GM06990 (cell line): Measurements from ENCODE around the gene OPN4.

ENCODE experiments used
- DNase-seq: peaks from one replicate; pipeline ENCODE4 v3.0.0-alpha.2; 2011; ENCODE audit not compliant: insufficient read length; ENCODE audit errors: extremely low read depth
- H3K27me3 ChIP-seq: replicated peaks from 2 replicates; pipeline ENCODE4 v1.6.0; 2011; ENCODE audit warnings: low read length; ENCODE audit not compliant: control insufficient read depth, insufficient read depth
- H3K36me3 ChIP-seq: 2 replicates; pipeline ENCODE4 v1.5.1; 2011; ENCODE audit warnings: low read length; ENCODE audit not compliant: control insufficient read depth, insufficient read depth
- H3K4me3 ChIP-seq: replicated peaks from 2 replicates; pipeline ENCODE4 v1.5.1; 2011; ENCODE audit warnings: low read depth, mild to moderate bottlenecking, control low read depth, low read length
- TF ChIP-seq, protein P1 (sequence below): IDR thresholded peaks from 2 replicates; pipeline ENCODE4 v1.5.1; 2011; ENCODE audit warnings: low read length, control low read depth, mild to moderate bottlenecking, inconsistent platforms; ENCODE audit not compliant: insufficient read depth, poor library complexity, severe bottlenecking

Gene OPN4

GRCh38 chr10:86671985-86672710, 17.8 kb downstream of the OPN4 start:
- TF ChIP-seq, protein P1, sequence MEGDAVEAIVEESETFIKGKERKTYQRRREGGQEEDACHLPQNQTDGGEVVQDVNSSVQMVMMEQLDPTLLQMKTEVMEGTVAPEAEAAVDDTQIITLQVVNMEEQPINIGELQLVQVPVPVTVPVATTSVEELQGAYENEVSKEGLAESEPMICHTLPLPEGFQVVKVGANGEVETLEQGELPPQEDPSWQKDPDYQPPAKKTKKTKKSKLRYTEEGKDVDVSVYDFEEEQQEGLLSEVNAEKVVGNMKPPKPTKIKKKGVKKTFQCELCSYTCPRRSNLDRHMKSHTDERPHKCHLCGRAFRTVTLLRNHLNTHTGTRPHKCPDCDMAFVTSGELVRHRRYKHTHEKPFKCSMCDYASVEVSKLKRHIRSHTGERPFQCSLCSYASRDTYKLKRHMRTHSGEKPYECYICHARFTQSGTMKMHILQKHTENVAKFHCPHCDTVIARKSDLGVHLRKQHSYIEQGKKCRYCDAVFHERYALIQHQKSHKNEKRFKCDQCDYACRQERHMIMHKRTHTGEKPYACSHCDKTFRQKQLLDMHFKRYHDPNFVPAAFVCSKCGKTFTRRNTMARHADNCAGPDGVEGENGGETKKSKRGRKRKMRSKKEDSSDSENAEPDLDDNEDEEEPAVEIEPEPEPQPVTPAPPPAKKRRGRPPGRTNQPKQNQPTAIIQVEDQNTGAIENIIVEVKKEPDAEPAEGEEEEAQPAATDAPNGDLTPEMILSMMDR: no peak
- Histone ChIP-seq H3K27me3 (peaks cover 1% of the 10 kb centered on the region; the same call in 1 of the 2 replicates), H3K4me3 (no peak overlapping the region), H3K36me3 (no peaks in the 10 kb centered on the region)
- DNase-seq: no peak

DNA sequence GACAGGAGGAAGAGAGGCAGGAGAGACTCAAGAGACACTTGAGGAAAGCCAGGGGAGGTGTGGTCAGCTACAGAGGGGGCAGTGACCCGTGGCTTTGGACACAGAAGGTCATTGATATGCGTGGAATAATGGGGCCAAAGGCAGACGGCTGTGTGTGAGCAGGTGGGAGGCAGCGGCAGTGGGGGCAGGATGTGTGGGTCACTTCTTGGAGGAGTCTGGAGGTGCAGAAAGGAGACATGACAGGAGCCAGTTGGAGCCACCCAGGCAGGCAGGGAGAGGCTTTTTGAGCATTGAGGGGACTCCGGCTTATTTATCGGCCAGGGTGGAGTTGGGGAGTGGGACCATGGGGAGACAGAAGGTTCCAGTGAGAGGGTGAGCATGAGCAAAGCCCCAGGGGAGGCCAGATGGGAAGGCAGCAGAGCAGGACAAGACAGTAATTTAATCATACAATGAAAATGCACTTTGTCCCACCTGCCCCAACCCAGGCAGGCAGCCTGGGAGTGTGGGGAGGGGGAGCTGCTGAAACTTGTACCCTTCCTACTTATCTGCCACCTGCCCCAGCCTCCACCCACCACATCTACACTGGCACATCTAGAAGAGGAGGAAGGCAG, 19.0 kb downstream of the OPN4 start:
- Histone ChIP-seq H3K36me3 (no peaks in the 10 kb centered on the region), H3K4me3 (no peak overlapping the region), H3K27me3 (peaks cover 1% of the 10 kb centered on the region; the same call in 1 of the 2 replicates)
- DNase-seq: no peak
- TF ChIP-seq, protein P1: no peak

DNA sequence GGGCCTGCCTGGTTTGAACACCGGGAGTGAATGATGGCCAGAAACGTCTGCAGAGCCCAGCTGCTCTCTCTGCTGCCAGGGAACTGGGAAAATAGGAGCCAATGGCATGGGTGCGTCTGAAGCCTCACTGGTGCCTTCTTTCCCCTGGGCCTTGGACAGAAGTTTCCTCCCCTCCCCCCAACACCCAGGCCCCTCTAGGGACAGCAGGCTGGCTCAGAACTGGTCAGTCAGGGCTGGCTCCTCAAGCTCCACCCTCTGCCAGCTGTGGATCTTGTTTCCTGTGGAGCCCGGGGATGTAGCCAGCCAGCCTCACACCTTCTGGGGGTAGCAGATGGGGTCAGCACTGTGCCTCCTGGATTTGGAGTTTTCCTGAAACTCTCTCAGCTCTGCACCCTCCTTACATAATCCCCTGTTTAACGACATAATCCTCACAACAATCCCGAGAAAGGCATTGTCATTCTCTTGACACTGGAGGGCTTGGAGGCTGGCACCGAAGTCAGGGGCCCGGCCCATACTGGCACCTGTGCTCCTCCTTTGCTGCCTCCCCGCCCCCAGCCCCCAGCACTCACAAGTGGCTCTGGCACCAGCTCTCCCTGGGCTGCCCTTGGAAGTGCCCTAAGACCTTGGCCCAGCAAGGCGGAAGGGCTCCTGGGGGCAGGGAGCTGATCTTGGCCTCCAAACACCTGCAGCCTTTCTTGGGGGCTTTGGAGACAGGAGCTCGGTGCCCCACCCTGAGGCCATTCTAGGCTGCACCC, 19.7 kb downstream of the OPN4 start:
- TF ChIP-seq, protein P1: no peak
- peaks cover 1% of the 10 kb centered on the region; the same call in 1 of the 2 replicates for H3K27me3 ChIP-seq
- H3K4me3 ChIP-seq: no peak overlapping the region
- no peaks in the 10 kb centered on the region for H3K36me3 ChIP-seq
- DNase-seq: no peak

GRCh38 chr10:86674912-86675311, 20.6 kb downstream of the OPN4 start:
- TF ChIP-seq, protein P1: no peak
- H3K4me3 ChIP-seq: no peak overlapping the region
- H3K36me3 ChIP-seq: no peaks in the 10 kb centered on the region
- no peaks in the 10 kb centered on the region; the same call in none of the 2 replicates for H3K27me3 ChIP-seq
- no peak for DNase-seq

DNA sequence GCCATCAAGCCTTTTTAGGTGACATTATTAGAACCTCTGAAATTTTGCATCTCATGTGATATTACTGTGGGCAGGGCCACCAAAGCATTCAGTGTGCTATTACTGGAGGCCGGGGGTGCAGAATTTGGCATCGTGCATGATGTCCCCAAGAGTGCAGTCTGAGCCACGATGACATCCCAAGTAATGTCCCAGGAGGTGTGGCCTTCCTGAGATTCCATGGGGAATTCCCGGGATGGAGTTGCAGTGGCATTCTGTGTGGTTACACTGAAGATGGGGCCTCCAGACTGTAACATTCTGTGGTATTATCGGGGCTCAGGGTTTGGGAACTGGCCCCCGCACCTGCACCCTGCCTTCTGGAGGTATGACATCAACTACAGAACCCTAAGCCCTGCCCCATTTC, 23.0 kb downstream of the OPN4 start:
- no peak for DNase-seq
- H3K27me3 ChIP-seq: no peaks in the 10 kb centered on the region; the same call in none of the 2 replicates
- TF ChIP-seq, protein P1: no peak
- no peak overlapping the region for H3K4me3 ChIP-seq
- no peaks in the 10 kb centered on the region for H3K36me3 ChIP-seq
